PC-3 (cell line): ENCODE measurements around the gene CPEB4. TPM values are rescaled to one million over a fixed set of nuclear protein-coding genes. Genes with fewer than 3 reads are reported as not detected.

ENCODE experiments used
- ATAC-seq: fragments of 200-7000 bp; cut with Tn5 transposase; 2 replicates; pipeline ENCODE4 v1.9.1; 2020; ENCODE audit warnings: mild to moderate bottlenecking, moderate library complexity
- BruUV-seq: library from RNA; stranded (reverse); fragments of 400-500 nt; replicated peaks from 2 replicates; lab custom pipeline; 2021; lab: Mats Ljungman, UMichigan
- CTCF ChIA-PET: fragments of 300-600 bp; sonication (Branson Sonifier 250); formaldehyde crosslinking; loops from one replicate; lab custom pipeline; 2022; ENCODE audit warnings: antibody characterized with exemption; lab: Charles Lee
- POLR2A ChIA-PET: fragments of 300-600 bp; sonication (Branson Sonifier 250); formaldehyde crosslinking; loops from one replicate; lab custom pipeline; 2022; ENCODE audit warnings: antibody characterized with exemption; ENCODE audit not compliant: unreplicated experiment; lab: Charles Lee
- DNase-seq: peaks from one replicate; pipeline ENCODE4 v3.0.0-alpha.2; 2015
- H2AFZ ChIP-seq: fragments of 300-600 bp; sonication (generic); 2 replicates; pipeline ENCODE4 v1.6.0; 2016; ENCODE audit warnings: antibody characterized with exemption, low read length
- H3F3A ChIP-seq: fragments of 300-600 bp; sonication (generic); one replicate; pipeline ENCODE4 v1.6.0; 2017; ENCODE audit warnings: antibody characterized with exemption, low read length, control low read depth, mild to moderate bottlenecking; ENCODE audit not compliant: unreplicated experiment
- H3K27ac ChIP-seq: fragments of 300-600 bp; sonication (generic); 2 replicates; pipeline ENCODE4 v1.5.1; 2016; ENCODE audit warnings: mild to moderate bottlenecking, low read length
- H3K27me3 ChIP-seq: fragments of 300-600 bp; sonication (generic); 2 replicates; pipeline ENCODE4 v1.6.1; 2016; ENCODE audit warnings: low read length, mixed read lengths
- H3K36me3 ChIP-seq: fragments of 300-600 bp; sonication (generic); 2 replicates; pipeline ENCODE4 v1.6.1; 2016; ENCODE audit warnings: low read depth, mixed run types, low read length, mixed read lengths
- H3K4me1 ChIP-seq: fragments of 300-600 bp; sonication (generic); 2 replicates; pipeline ENCODE4 v1.5.1; 2016; ENCODE audit warnings: low read length; ENCODE audit not compliant: insufficient read depth
- H3K4me2 ChIP-seq: fragments of 300-600 bp; sonication (generic); 2 replicates; pipeline ENCODE4 v1.6.0; 2016; ENCODE audit warnings: low read length
- H3K4me3 ChIP-seq: fragments of 300-600 bp; sonication (generic); 2 replicates; pipeline ENCODE4 v1.5.1; 2016; ENCODE audit warnings: mild to moderate bottlenecking, low read length, mixed read lengths
- H3K79me2 ChIP-seq: fragments of 300-600 bp; sonication (generic); 2 replicates; pipeline ENCODE4 v1.6.1; 2017; ENCODE audit warnings: low read length, mixed read lengths
- H3K9ac ChIP-seq: fragments of 300-600 bp; sonication (generic); 2 replicates; pipeline ENCODE4 v1.6.0; 2016; ENCODE audit warnings: mild to moderate bottlenecking, low read length
- H3K9me2 ChIP-seq: fragments of 300-600 bp; sonication (generic); replicated peaks from 2 replicates; pipeline ENCODE4 v1.6.1; 2016; ENCODE audit warnings: mixed run types, low read length, mixed read lengths
- H3K9me3 ChIP-seq: fragments of 300-600 bp; sonication (generic); 2 replicates; pipeline ENCODE4 v1.6.1; 2016; ENCODE audit warnings: low read length, mixed read lengths
- H4K20me1 ChIP-seq: fragments of 300-600 bp; sonication (generic); 2 replicates; pipeline ENCODE4 v1.6.1; 2016; ENCODE audit warnings: low read length, mixed read lengths
- EZH2 ChIP-seq: fragments of 300-600 bp; sonication (generic); IDR thresholded peaks from one replicate; pipeline ENCODE4 v1.6.1; 2017; ENCODE audit warnings: antibody characterized with exemption, mild to moderate bottlenecking, low read length; ENCODE audit not compliant: unreplicated experiment
- EZH2phosphoT487 ChIP-seq: fragments of 300-600 bp; sonication (generic); IDR thresholded peaks from 2 replicates; pipeline ENCODE4 v1.6.1; 2018; ENCODE audit warnings: mild to moderate bottlenecking, antibody characterized with exemption, low read length, borderline replicate concordance
- intact Hi-C: fragments of 100-400 bp; cut with micrococcal nuclease; formaldehyde crosslinking; loops from 2 replicates; pipeline ENCODE4 v1.9.0; 2023
- total RNA-seq: library from RNA; depleted of rRNA; stranded (reverse); fragments of >200 nt; gene quantifications from 2 replicates; pipeline ENCODE4 v1.2.3, GENCODE V29; 2014
- TF ChIP-seq, protein P1 (sequence below): fragments of 300-600 bp; sonication (generic); conservative IDR thresholded peaks from 2 replicates; pipeline ENCODE4 v1.5.1; 2017; ENCODE audit warnings: antibody characterized with exemption, low read depth, mild to moderate bottlenecking, low read length

CPEB4 gene
- total RNA-seq, 1 experiment from 2014 or later, result 37.0 TPM

- H2AFZ ChIP-seq, result no peak overlapping the region
- TF ChIP-seq EZH2, result no peak
- no peak for TF ChIP-seq EZH2phosphoT487
- TF ChIP-seq, protein P1, sequence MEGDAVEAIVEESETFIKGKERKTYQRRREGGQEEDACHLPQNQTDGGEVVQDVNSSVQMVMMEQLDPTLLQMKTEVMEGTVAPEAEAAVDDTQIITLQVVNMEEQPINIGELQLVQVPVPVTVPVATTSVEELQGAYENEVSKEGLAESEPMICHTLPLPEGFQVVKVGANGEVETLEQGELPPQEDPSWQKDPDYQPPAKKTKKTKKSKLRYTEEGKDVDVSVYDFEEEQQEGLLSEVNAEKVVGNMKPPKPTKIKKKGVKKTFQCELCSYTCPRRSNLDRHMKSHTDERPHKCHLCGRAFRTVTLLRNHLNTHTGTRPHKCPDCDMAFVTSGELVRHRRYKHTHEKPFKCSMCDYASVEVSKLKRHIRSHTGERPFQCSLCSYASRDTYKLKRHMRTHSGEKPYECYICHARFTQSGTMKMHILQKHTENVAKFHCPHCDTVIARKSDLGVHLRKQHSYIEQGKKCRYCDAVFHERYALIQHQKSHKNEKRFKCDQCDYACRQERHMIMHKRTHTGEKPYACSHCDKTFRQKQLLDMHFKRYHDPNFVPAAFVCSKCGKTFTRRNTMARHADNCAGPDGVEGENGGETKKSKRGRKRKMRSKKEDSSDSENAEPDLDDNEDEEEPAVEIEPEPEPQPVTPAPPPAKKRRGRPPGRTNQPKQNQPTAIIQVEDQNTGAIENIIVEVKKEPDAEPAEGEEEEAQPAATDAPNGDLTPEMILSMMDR, result no peak
- H3K4me3 ChIP-seq, result no peak overlapping the region
- ChIA-PET CTCF (no interaction called here), POLR2A (interaction anchor here (0.8 kb wide), 1 partner anchor 238 kb away, joined by 4 read pairs; no protein-coding TSS in a partner anchor)
- no peaks in the 10 kb centered on the region for H3K9me3 ChIP-seq
- no peak overlapping the region for H3K9ac ChIP-seq
- H4K20me1 ChIP-seq, result no peaks in the 10 kb centered on the region
- H3K79me2 ChIP-seq, result no peaks in the 10 kb centered on the region
- no peaks in the 10 kb centered on the region for H3K36me3 ChIP-seq
- intact Hi-C loops, result no loop called here
- H3F3A ChIP-seq, result no peaks in the 10 kb centered on the region
- H3K27ac ChIP-seq, result no peak overlapping the region
- BruUV-seq, result no TSS peak
- H3K27me3 ChIP-seq, result no peaks in the 10 kb centered on the region
- no peaks in the 10 kb centered on the region for H3K9me2 ChIP-seq
- ATAC-seq, result no peak
- no peak for DNase-seq
- H3K4me2 ChIP-seq, result no peak overlapping the region
- H3K4me1 ChIP-seq, result no peaks in the 10 kb centered on the region
Measured at GRCh38 chr5:173840111-173840983, 47.8 kb upstream of the CPEB4 start.

GRCh38 chr5:173841710-173842109 is 46.4 kb upstream of the CPEB4 start:
- H3K27me3 ChIP-seq, result no peaks in the 10 kb centered on the region
- no peak for TF ChIP-seq EZH2phosphoT487
- TF ChIP-seq, protein P1, result no peak
- no peak for TF ChIP-seq EZH2
- POLR2A ChIA-PET, result no interaction called here
- H3K9ac ChIP-seq, result no peak overlapping the region
- no peak overlapping the region for H2AFZ ChIP-seq
- H3K36me3 ChIP-seq, result no peaks in the 10 kb centered on the region
- H3K4me2 ChIP-seq, result no peak overlapping the region
- no peak for DNase-seq
- no peaks in the 10 kb centered on the region for H3F3A ChIP-seq
- H3K9me3 ChIP-seq, result no peaks in the 10 kb centered on the region
- no peak overlapping the region for H3K27ac ChIP-seq
- no peaks in the 10 kb centered on the region for H3K79me2 ChIP-seq
- BruUV-seq, result no TSS peak
- CTCF ChIA-PET, result no interaction called here
- ATAC-seq, result no peak
- H3K4me1 ChIP-seq, result no peaks in the 10 kb centered on the region
- intact Hi-C loops, result no loop called here
- no peaks in the 10 kb centered on the region for H4K20me1 ChIP-seq
- no peaks in the 10 kb centered on the region for H3K9me2 ChIP-seq
- no peak overlapping the region for H3K4me3 ChIP-seq

GRCh38 chr5:173843794-173844193 is 44.4 kb upstream of the CPEB4 start:
- no peak for ATAC-seq
- no peaks in the 10 kb centered on the region for H3F3A ChIP-seq
- no peak overlapping the region for H3K27ac ChIP-seq
- no peak overlapping the region for H3K4me3 ChIP-seq
- BruUV-seq, result no TSS peak
- H3K4me2 ChIP-seq, result no peak overlapping the region
- H3K79me2 ChIP-seq, result no peaks in the 10 kb centered on the region
- no peaks in the 10 kb centered on the region for H4K20me1 ChIP-seq
- H2AFZ ChIP-seq, result no peak overlapping the region
- no peak overlapping the region for H3K9ac ChIP-seq
- no peaks in the 10 kb centered on the region for H3K9me3 ChIP-seq
- H3K9me2 ChIP-seq, result no peaks in the 10 kb centered on the region
- no peaks in the 10 kb centered on the region for H3K27me3 ChIP-seq
- ChIA-PET POLR2A (no interaction called here), CTCF (no interaction called here)
- no peak for TF ChIP-seq EZH2phosphoT487
- no peak for TF ChIP-seq EZH2
- TF ChIP-seq, protein P1, result no peak
- H3K4me1 ChIP-seq, result no peaks in the 10 kb centered on the region
- intact Hi-C loops, result no loop called here
- no peak for DNase-seq
- H3K36me3 ChIP-seq, result no peaks in the 10 kb centered on the region
